ENCODE results near the gene OR5K2. TPM values are rescaled to one million over a fixed set of nuclear protein-coding genes. Genes with fewer than 3 reads are reported as not detected.

OR5K2 gene
- total RNA-seq, 6 experiments from 2014 or later = not detected

DNA sequence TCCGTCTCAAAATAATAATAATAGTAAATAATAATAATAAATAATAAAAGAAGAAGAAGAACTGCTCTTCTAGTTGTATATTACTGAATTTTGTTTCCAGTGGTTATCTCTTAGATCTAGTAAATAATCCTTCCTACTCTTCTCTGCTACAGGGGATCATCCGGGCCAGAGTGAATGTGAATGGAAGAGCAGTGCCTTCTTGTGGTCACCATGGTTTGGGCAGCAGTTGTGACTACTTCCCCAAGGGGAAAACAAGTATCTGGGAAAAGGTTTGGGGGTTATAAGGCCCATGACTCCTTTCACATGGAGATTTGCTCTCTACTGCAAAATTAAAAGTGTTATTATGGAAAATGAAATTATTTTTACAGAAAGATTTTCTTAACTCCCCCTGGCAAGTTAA is 39.9 kb upstream of the OR5K2 start:
- DNase-seq = no peak
- Mint-ChIP-seq H3K27ac (no peak overlapping the region), H3K4me1 (ENCODE audit: low read depth) (no peaks in the 10 kb centered on the region), H3K36me3 (ENCODE audit: low read depth) (no peaks in the 10 kb centered on the region), H3K4me3 (no peak overlapping the region), H3K27me3 (ENCODE audit: insufficient read depth) (peaks cover 2% of the 10 kb centered on the region), H3K9me3 (no peaks in the 10 kb centered on the region; the same call in 1 of the 2 replicates)
- TF ChIP-seq, protein P1, sequence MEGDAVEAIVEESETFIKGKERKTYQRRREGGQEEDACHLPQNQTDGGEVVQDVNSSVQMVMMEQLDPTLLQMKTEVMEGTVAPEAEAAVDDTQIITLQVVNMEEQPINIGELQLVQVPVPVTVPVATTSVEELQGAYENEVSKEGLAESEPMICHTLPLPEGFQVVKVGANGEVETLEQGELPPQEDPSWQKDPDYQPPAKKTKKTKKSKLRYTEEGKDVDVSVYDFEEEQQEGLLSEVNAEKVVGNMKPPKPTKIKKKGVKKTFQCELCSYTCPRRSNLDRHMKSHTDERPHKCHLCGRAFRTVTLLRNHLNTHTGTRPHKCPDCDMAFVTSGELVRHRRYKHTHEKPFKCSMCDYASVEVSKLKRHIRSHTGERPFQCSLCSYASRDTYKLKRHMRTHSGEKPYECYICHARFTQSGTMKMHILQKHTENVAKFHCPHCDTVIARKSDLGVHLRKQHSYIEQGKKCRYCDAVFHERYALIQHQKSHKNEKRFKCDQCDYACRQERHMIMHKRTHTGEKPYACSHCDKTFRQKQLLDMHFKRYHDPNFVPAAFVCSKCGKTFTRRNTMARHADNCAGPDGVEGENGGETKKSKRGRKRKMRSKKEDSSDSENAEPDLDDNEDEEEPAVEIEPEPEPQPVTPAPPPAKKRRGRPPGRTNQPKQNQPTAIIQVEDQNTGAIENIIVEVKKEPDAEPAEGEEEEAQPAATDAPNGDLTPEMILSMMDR (IDR thresholded peaks at IDR 0.05) = no peak

- Mint-ChIP-seq H3K4me1 (ENCODE audit: low read depth) (no peaks in the 10 kb centered on the region), H3K27me3 (ENCODE audit: insufficient read depth) (peaks cover 2% of the 10 kb centered on the region), H3K9me3 (no peaks in the 10 kb centered on the region), H3K4me3 (no peak overlapping the region), H3K36me3 (ENCODE audit: low read depth) (no peaks in the 10 kb centered on the region), H3K27ac (no peak overlapping the region)
- TF ChIP-seq, protein P1 (IDR thresholded peaks at IDR 0.05) = no peak
- DNase-seq = no peak
These were observed 37.3 kb upstream of the OR5K2 start for GRCh38 chr3:98460220-98460619.

DNA sequence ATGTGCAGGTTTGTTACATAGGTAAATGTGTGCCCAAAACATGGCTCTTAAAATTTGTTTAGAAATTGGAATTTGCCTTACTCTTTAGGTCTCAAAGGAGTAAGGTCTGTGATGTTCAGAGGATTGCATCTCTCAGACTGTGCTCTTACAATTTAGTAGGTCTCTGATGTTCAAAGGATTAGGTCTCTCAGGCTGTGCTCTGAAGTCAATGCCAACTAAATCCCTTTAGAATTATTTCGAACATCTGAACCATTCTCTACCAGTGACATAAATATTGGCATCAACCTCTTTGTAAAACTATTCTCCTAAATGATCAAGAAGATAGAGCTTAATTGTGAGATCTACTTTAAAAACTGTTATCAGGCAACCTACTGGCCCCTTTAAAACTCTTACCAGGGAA is 34.6 kb upstream of the OR5K2 start, which contains the start of gene OR5K1:
OR5K1 (plus strand) TSS at position 301 of the 400 bp plus-strand sequence. CDS start 6,376 bp downstream, outside the sequence.
- Mint-ChIP-seq H3K4me3 (no peak within 1 kb of the TSS), H3K27ac (no peak within 1 kb of the TSS), H3K27me3 (ENCODE audit: insufficient read depth) (peaks cover 2% of the 10 kb centered on the region), H3K36me3 (ENCODE audit: low read depth) (no peaks in the 10 kb centered on the region), H3K9me3 (no peaks in the 10 kb centered on the region), H3K4me1 (ENCODE audit: low read depth) (no peaks in the 10 kb centered on the region)
- no peak for DNase-seq
- TF ChIP-seq, protein P1 (IDR thresholded peaks at IDR 0.05) = no peak

GRCh38 chr3:98482717-98483482 is 14.6 kb upstream of the OR5K2 start:
- TF ChIP-seq, protein P1 (IDR thresholded peaks at IDR 0.05) = no peak
- no peak for DNase-seq
- no peaks in the 10 kb centered on the region; the same call in 1 of the 2 replicates for H3K9me3 Mint-ChIP-seq
- no peak overlapping the region for H3K27ac Mint-ChIP-seq
- peaks cover 4% of the 10 kb centered on the region; the same call in 1 of the 2 replicates for H3K27me3 Mint-ChIP-seq (ENCODE audit: insufficient read depth)
- H3K4me3 Mint-ChIP-seq = no peak overlapping the region
- H3K4me1 Mint-ChIP-seq (ENCODE audit: low read depth) = no peaks in the 10 kb centered on the region
- H3K36me3 Mint-ChIP-seq (ENCODE audit: low read depth) = no peaks in the 10 kb centered on the region

DNA sequence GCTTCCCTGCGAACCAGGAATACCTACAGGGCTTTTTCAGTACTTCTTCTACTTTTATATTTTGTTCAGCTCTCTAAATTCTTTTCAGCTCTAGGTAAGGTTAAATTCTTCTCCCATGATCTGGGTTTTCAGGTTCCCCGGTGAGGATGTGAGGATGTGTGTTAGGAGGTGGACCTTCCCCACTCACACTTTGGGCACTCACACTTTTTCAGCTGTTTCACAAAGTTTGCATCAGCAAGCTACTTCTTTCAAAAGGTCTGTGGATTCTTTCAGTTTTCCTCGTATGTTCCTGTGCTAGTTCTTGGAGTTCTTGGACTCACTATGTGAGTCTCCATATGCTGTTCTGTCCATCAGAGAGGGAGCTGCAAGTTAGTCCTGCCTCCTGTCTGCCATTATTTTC is 13.9 kb upstream of the OR5K2 start:
- no peaks in the 10 kb centered on the region; the same call in 1 of the 2 replicates for H3K9me3 Mint-ChIP-seq
- DNase-seq = no peak
- no peak overlapping the region for H3K4me3 Mint-ChIP-seq
- no peaks in the 10 kb centered on the region for H3K36me3 Mint-ChIP-seq (ENCODE audit: low read depth)
- H3K27me3 Mint-ChIP-seq (ENCODE audit: insufficient read depth) = peaks cover 4% of the 10 kb centered on the region; the same call in 1 of the 2 replicates
- H3K4me1 Mint-ChIP-seq (ENCODE audit: low read depth) = no peaks in the 10 kb centered on the region
- no peak overlapping the region for H3K27ac Mint-ChIP-seq
- TF ChIP-seq, protein P1 (IDR thresholded peaks at IDR 0.05) = no peak
